HUES64 (cell line): ENCODE data around the gene ZNF57.
"Not testable (repeated sequence)": the region's sequence is repeated elsewhere in the genome, so short reads cannot be mapped to it uniquely, and the experiment has no call there.

Experiments used
- H3K27ac ChIP-seq: 2 replicates; pipeline ENCODE4 v1.7.0; 2013; ENCODE audit warnings: low read depth, low read length, inconsistent platforms
- H3K27me3 ChIP-seq: 2 replicates; pipeline ENCODE4 v1.6.1; 2013; ENCODE audit warnings: mild to moderate bottlenecking, low read length; ENCODE audit not compliant: insufficient read depth
- H3K36me3 ChIP-seq: 2 replicates; pipeline ENCODE4 v1.6.1; 2013; ENCODE audit warnings: mild to moderate bottlenecking, low read length; ENCODE audit not compliant: insufficient read depth
- H3K4me1 ChIP-seq: 2 replicates; pipeline ENCODE4 v1.6.1; 2013; ENCODE audit warnings: mild to moderate bottlenecking, low read length, moderate library complexity; ENCODE audit not compliant: insufficient read depth
- H3K4me3 ChIP-seq: 2 replicates; pipeline ENCODE4 v1.5.1; 2013; ENCODE audit warnings: mild to moderate bottlenecking, low read length, moderate library complexity
- H3K9ac ChIP-seq: 2 replicates; pipeline ENCODE4 v1.6.1; 2013; ENCODE audit warnings: mild to moderate bottlenecking, low read depth, low read length
- H3K9me3 ChIP-seq: 2 replicates; pipeline ENCODE4 v1.6.1; 2013; ENCODE audit warnings: low read depth, low read length; ENCODE audit not compliant: insufficient read depth
- WGBS: fragments of 150-250, 120-280 bp; methylation state at CpG from one replicate; pipeline ENCODE4 v1.1.7; 2013; ENCODE audit warnings: missing lambda C conversion rate; 5-methylcytosine and 5-hydroxymethylcytosine counted together

Gene ZNF57

DNA sequence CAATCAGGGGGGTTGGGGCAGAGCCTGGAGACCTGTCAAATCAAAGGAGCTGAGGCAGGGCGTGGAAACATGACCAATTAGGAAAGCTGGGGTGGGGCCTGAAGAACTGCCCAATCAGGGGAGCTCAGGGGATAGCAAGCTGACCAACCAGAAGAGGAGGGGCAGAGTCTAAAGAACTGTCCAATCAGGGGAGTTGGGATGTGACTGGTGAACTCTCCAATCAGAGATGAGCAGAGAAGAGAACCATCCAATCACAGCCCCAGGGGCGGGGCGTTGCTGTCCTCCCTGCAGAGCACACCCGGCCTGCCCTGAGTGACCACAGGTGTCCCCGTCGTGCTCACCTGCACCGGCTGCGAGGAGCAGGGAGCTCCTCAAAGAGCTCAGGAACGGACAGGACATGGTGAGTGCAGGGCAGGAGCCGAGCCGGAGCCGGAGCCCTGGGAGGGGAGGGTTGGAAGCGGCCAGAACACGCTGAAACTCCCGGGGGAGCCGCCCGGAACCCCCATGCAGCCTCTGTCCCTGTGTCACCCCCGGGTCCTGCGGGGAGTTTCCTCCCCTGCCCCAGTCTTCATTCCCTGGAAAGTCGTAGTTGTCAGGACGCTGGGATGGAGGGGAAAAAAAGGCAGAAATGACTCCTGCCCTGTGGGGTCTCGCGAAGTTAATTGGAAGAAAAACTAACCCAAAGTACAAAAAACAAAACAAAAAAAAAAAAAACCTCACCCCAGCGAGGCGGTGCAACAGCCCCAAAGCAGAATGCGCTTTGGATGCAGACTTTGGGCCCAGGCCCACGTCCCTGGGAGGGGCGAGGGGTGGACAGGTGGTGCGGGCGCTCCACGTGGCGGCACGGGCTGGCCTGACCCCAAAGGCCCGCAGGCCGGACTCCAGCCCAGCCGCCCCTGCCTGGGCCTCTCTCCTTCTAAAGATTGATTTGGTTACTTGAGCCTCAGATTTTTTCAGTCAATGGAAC lies 33.4 kb upstream of the ZNF57 start, which contains the start of gene ZNF556:
ZNF556 (plus strand) TSS at position 311 of the 967 bp plus-strand sequence; CDS start at position 398, 87 bp downstream.
- no peaks in the 10 kb centered on the region for H3K27me3 ChIP-seq
- H3K9me3 ChIP-seq: peaks cover 32% of the 10 kb centered on the region
- H3K9ac ChIP-seq: no peak within 1 kb of the TSS
- no peaks in the 10 kb centered on the region for H3K36me3 ChIP-seq
- H3K27ac ChIP-seq: no peak within 1 kb of the TSS
- no peaks in the 10 kb centered on the region for H3K4me1 ChIP-seq
- no peak within 1 kb of the TSS for H3K4me3 ChIP-seq
- 91% methylated on average over 35 of the region's 36 CpGs for WGBS

DNA sequence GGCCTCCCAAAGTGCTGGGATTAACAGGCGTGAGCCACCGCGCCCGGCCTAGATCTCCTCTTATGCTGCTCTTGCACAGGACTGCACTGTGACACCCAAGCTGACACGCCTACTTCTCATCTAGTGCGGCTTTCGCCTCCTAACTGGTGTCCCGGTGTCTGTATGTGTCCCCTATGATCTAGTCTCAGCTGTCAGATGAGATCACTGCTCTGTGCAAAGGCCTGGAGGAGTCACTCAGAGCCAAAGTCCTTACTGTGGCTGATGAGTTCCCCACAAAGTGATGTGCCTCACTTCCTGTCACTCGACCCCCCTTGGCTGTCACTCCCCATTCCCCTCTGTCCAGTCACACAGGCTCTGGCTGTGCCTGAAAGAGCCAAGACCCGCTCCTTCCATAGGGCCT lies 31.1 kb upstream of the ZNF57 start:
- Histone ChIP-seq H3K27me3 (no peaks in the 10 kb centered on the region), H3K9ac (no peak overlapping the region), H3K27ac (no peak overlapping the region), H3K4me3 (no peak overlapping the region), H3K4me1 (no peaks in the 10 kb centered on the region), H3K9me3 (peaks cover 35% of the 10 kb centered on the region), H3K36me3 (no peaks in the 10 kb centered on the region)
- 90% methylated on average over 10 of the region's 10 CpGs for WGBS

DNA sequence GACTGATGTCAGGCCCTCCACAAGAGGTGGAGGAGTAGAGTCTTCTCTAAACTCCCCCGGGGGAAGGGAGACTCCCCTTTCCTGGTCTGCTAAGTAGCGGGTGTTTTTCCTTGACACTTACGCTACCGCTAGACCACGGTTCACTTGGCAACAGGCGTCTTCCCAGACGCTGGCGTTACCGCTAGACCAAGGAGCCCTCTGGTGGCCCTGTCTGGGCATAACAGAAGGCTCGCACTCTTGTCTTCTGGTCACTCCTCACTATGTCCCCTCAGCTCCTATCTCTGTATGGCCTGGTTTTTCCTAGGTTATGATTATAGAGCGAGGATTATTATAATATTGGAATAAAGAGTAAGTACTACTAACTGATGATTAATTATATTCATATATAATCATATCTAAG lies 28.6 kb upstream of the ZNF57 start:
- not testable (repeated sequence) for H3K9ac ChIP-seq, H3K4me1 ChIP-seq, H3K27ac ChIP-seq, H3K4me3 ChIP-seq, H3K27me3 ChIP-seq, H3K36me3 ChIP-seq
- WGBS: no CpG with 5 or more reads among the region's 11 CpGs
- H3K9me3 ChIP-seq: peaks cover 46% of the 10 kb centered on the region

DNA sequence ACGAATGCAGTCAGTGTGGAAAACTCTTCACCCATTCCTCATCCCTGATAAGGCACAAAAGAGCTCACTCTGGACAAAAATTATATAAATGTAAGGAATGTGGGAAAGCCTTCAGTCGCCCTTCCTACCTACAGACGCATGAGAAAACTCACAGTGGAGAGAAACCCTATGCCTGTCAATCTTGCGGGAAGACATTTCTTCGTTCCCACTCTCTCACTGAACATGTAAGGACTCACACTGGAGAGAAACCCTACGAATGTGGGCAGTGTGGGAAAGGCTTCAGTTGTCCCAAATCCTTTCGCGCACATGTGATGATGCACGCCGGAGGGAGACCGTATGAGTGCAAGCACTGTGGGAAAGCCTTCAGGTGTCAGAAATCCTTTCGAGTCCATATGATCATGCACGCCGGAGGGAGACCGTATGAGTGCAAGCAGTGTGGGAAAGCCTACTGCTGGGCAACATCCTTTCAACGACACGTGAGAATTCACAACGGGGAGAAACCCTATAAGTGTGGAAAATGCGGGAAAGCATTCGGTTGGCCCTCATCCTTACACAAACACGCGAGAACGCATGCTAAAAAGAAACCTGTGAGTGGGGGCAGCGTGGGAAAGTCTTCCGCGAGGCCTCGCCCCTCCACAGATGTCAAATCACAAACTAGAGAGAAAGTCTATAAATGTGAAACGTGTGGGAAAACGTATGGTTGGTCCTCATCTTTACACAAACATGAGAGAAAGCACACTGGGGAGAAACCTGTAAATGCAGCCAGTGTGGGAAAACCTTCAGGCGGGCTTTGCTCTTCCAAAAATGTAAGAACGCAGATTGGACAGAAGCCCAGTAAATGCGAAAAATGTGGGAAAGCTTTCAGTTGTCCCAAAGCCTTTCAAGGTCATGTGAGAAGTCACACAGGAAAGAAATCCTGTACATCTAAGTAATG lies 23.1 kb upstream of the ZNF57 start:
- Histone ChIP-seq H3K4me3 (no peak overlapping the region), H3K9me3 (peaks cover 62% of the 10 kb centered on the region), H3K4me1 (no peaks in the 10 kb centered on the region), H3K36me3 (no peaks in the 10 kb centered on the region), H3K27ac (no peak overlapping the region), H3K9ac (no peak overlapping the region), H3K27me3 (no peaks in the 10 kb centered on the region)
- 88% methylated on average over 32 of the region's 32 CpGs for WGBS

DNA sequence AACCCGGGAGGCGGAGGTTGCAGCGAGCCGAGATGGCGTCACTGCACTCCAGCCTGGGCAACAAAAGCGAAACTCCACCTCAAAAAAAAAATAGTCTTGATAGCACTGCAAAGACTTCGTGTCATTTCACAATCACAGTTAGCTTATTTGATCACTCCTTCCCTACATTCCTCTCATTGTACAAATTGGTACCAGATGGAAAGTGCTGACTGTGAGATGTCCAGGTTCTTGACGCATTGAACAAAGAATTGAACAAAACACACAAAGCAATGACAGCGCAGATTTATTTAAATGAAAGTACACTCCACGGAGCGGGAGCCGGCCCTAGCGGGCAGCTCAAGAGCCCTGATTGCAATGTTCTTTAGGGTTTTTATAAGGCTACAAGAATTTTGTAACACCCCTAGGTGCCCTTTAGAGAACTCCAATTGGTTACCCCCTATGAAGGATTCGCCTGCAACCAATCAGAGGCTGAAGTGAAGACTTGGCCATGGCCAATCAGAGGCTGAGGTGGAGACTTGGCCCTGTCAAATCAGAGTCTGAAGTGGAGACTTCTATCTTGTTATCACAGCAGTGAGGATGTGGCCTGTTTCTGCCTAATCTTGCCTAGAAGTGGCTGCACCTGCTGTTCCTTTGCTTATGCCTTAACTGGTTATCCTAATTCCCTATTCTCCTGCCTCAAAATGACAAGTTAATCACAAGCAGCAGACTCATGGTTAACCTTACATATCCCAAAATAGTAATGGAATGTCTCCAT lies 16.9 kb upstream of the ZNF57 start:
- H3K4me1 ChIP-seq: no peaks in the 10 kb centered on the region
- no peak overlapping the region for H3K27ac ChIP-seq
- no peak overlapping the region for H3K4me3 ChIP-seq
- WGBS: 91% methylated on average over 14 of the region's 14 CpGs
- no peaks in the 10 kb centered on the region for H3K27me3 ChIP-seq
- H3K9me3 ChIP-seq: peaks cover 24% of the 10 kb centered on the region
- H3K9ac ChIP-seq: no peak overlapping the region
- H3K36me3 ChIP-seq: no peaks in the 10 kb centered on the region

DNA sequence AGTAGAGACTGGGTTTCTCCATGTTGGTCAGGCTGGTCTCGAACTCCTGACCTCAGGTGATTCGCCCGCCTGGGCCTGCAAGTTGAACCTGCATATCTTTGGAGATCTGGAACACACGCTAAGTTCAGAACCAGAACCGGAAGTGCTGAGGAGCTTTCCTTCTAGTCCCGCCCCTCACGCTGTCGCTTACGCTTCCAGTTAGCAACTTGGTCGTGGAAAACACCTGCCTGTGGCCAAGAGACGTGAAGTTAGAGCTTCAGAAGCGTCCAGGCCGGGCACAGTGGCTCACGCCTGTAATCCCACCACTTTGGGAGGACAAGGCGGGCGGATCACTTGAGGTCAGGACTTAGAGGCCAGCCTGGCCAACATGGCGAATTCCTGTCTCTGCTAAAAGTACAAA lies 15.0 kb upstream of the ZNF57 start:
- 89% methylated on average over 17 of the region's 17 CpGs for WGBS
- no peaks in the 10 kb centered on the region for H3K4me1 ChIP-seq
- H3K27ac ChIP-seq: no peak overlapping the region
- H3K4me3 ChIP-seq: no peak overlapping the region
- H3K36me3 ChIP-seq: no peaks in the 10 kb centered on the region
- 0 out of 2 replicates have a peak, but pooled peaks cover 10% of the 10 kb centered on the region for H3K9me3 ChIP-seq
- no peaks in the 10 kb centered on the region for H3K27me3 ChIP-seq
- H3K9ac ChIP-seq: no peak overlapping the region

DNA sequence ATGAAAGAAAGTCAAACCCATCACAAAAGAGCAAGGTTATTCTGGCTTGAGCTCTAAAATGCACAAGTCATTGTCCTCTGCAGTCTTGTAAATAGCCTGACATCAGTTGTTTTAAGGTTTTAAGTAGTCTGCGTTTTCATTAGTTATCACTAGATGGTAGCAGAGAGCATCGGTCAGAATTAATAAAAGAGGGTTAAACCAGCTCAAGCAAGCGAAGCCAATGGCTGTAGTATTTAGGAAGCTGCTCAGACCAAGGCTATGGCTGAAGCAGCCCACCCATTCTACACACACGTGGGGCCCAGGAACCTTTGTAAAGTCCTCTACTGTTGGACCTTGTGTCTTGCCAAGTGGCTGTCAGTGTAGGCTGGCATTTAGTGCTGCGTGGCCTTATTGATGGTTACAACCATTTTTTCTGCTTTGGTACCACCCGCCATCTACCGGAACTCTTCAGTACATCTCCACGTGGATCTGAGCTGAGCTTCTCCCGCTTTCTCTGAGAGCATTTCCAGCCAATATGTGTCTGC lies 13.3 kb upstream of the ZNF57 start:
- Histone ChIP-seq H3K9me3 (0 out of 2 replicates have a peak, but pooled peaks cover 2% of the 10 kb centered on the region), H3K36me3 (no peaks in the 10 kb centered on the region), H3K27ac (no peak overlapping the region), H3K27me3 (no peaks in the 10 kb centered on the region), H3K9ac (no peak overlapping the region), H3K4me1 (no peaks in the 10 kb centered on the region), H3K4me3 (no peak overlapping the region)
- whole genome bisulfite sequencing: 40% methylated on average over 9 of the region's 9 CpGs

DNA sequence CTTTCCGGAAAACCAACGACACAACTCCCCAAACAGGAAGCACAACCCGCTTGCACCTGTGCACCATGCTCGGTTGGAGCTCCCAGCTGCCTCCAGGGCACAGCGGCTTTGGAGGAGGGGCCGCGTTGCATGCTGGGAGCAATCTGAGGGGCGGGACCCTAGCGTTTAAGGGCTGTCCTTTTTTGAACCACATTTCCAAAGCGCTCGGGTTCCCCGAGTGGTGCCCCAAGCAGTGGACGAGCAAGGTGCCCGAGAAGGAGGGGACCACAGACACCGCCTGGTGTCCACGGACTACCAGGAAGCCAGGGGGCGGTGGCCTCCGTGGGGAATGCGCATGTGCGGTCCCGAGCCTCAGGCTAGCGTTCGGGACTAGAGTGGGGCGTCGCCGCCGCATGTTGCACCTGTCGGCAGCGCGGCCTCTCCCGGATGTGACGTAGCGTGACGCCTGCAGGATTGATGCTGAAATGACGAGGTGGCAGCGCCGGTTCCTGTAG lies 11.9 kb upstream of the ZNF57 start:
- Histone ChIP-seq H3K4me1 (no peaks in the 10 kb centered on the region), H3K9ac (no peak overlapping the region), H3K27ac (no peak overlapping the region), H3K27me3 (no peaks in the 10 kb centered on the region), H3K9me3 (no peaks in the 10 kb centered on the region), H3K4me3 (no peak overlapping the region), H3K36me3 (no peaks in the 10 kb centered on the region)
- 86% methylated on average over 37 of the region's 37 CpGs for WGBS

DNA sequence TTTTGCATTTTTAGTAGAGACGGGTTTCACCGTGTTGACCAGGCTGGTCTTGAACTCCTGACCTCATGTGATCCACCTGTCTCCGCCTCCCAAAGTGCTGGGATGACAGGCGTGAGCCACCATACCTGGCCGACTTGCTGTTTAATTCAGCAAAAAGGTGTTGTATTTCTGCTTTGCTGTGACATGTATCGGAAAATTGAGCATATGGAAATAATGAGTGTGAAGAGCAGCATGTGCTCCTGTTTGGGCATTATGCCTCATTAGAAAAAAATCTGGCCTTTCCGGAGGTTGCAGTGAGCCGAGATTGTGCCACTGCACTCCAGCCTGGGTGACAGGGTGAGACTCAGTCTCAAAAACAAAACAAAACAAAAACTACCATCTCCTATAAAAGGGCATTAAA lies 10.2 kb upstream of the ZNF57 start:
- H3K9ac ChIP-seq, H3K27me3 ChIP-seq, H3K4me1 ChIP-seq, H3K36me3 ChIP-seq, H3K27ac ChIP-seq, H3K4me3 ChIP-seq, H3K9me3 ChIP-seq: not testable (repeated sequence)
- 90% methylated on average over 8 of the region's 8 CpGs for WGBS

DNA sequence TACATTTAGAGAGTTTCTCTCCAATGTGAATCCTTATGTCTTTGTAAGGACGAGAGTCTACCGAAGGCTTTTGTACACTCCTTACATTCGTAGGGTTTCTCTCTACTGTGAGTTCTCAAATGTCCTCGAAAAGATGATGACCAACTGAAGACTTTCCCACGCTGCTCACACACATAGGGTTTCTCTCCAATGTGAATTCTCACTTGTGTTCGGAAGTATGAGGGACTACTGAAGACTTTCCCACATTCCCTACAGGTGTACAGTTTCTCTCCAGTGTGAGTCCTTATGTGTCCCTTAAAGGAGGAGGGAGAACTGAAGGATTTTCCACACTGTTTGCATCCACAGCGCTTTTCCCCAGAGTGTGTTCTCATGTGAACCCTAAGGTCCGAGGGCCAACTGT lies 4.0 kb upstream of the ZNF57 start:
- H3K27ac ChIP-seq: no peak overlapping the region
- H3K36me3 ChIP-seq: no peaks in the 10 kb centered on the region
- WGBS: 64% methylated on average over 8 of the region's 8 CpGs
- H3K4me3 ChIP-seq: no peak overlapping the region
- peaks cover 9% of the 10 kb centered on the region for H3K9me3 ChIP-seq
- H3K9ac ChIP-seq: no peak overlapping the region
- no peaks in the 10 kb centered on the region for H3K27me3 ChIP-seq
- H3K4me1 ChIP-seq: no peaks in the 10 kb centered on the region
